KMS-11 (cell line): ENCODE data around the gene ICE2.

ENCODE experiments used
- H2AFZ ChIP-seq: fragments of 200-600 bp; sonication (generic); 2 replicates; pipeline ENCODE4 v1.6.1; 2016; ENCODE audit warnings: antibody characterized with exemption, mixed run types, low read depth
- H3K27ac ChIP-seq: fragments of 200-600 bp; sonication (generic); 2 replicates; pipeline ENCODE4 v1.6.1; 2016; ENCODE audit warnings: mild to moderate bottlenecking, mixed run types
- H3K27me3 ChIP-seq: fragments of 200-600 bp; sonication (generic); 2 replicates; pipeline ENCODE4 v1.6.1; 2017; ENCODE audit warnings: mild to moderate bottlenecking, low read depth, mixed run types, moderate library complexity; ENCODE audit not compliant: insufficient read depth
- H3K36me3 ChIP-seq: fragments of 200-600 bp; sonication (generic); 2 replicates; pipeline ENCODE4 v1.6.1; 2017; ENCODE audit warnings: mild to moderate bottlenecking, mixed run types; ENCODE audit not compliant: insufficient read depth
- H3K4me1 ChIP-seq: fragments of 200-600 bp; sonication (generic); 2 replicates; pipeline ENCODE4 v1.6.1; 2016; ENCODE audit warnings: mild to moderate bottlenecking, low read depth, mixed run types; ENCODE audit not compliant: poor library complexity, severe bottlenecking
- H3K4me2 ChIP-seq: fragments of 200-600 bp; sonication (generic); 2 replicates; pipeline ENCODE4 v1.7.0; 2016; ENCODE audit warnings: mild to moderate bottlenecking, mixed run types
- H3K4me3 ChIP-seq: fragments of 200-600 bp; sonication (generic); IDR thresholded peaks from 2 replicates; pipeline ENCODE4 v1.6.1; 2017; ENCODE audit warnings: low read depth, low read length, mixed read lengths; ENCODE audit not compliant: insufficient read depth
- H3K79me2 ChIP-seq: fragments of 200-600 bp; sonication (generic); 2 replicates; pipeline ENCODE4 v1.6.1; 2016; ENCODE audit warnings: low read depth, mixed run types; ENCODE audit not compliant: insufficient read depth
- H3K9ac ChIP-seq: fragments of 200-600 bp; sonication (generic); 2 replicates; pipeline ENCODE4 v1.6.1; 2016; ENCODE audit warnings: mild to moderate bottlenecking, mixed run types
- H4K20me1 ChIP-seq: fragments of 200-600 bp; sonication (generic); 2 replicates; pipeline ENCODE4 v1.6.1; 2016; ENCODE audit warnings: mild to moderate bottlenecking, mixed run types; ENCODE audit not compliant: insufficient read depth
- TF ChIP-seq, protein P1 (sequence below): fragments of 200-600 bp; sonication (generic); conservative IDR thresholded peaks from 2 replicates; pipeline ENCODE4 v1.6.1; 2017; ENCODE audit warnings: low read depth, mild to moderate bottlenecking, antibody characterized with exemption, low read length, moderate library complexity, mixed read lengths

Gene ICE2

DNA sequence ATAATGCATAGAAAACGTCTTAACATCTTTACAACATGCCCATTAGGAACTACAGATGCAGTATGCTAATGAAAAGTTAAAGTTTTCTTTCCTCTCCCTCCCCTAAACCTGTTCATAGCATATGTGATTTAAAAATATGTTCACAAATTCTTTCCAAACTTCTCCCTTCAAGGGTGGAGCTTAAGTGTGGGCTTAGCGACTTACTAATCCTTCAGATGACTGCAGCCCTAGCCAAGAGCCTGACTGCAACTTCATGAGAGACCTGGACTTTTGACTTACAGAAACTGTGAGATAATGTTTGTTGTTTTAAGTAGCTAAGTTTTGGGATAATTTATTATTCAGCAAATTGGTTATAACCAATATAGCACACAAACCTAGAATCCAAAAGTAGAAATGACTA lies 59.2 kb downstream of the ICE2 start:
- H3K4me2 ChIP-seq = no peak overlapping the region
- H3K36me3 ChIP-seq = no peaks in the 10 kb centered on the region
- TF ChIP-seq, protein P1, sequence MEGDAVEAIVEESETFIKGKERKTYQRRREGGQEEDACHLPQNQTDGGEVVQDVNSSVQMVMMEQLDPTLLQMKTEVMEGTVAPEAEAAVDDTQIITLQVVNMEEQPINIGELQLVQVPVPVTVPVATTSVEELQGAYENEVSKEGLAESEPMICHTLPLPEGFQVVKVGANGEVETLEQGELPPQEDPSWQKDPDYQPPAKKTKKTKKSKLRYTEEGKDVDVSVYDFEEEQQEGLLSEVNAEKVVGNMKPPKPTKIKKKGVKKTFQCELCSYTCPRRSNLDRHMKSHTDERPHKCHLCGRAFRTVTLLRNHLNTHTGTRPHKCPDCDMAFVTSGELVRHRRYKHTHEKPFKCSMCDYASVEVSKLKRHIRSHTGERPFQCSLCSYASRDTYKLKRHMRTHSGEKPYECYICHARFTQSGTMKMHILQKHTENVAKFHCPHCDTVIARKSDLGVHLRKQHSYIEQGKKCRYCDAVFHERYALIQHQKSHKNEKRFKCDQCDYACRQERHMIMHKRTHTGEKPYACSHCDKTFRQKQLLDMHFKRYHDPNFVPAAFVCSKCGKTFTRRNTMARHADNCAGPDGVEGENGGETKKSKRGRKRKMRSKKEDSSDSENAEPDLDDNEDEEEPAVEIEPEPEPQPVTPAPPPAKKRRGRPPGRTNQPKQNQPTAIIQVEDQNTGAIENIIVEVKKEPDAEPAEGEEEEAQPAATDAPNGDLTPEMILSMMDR = no peak
- H3K9ac ChIP-seq = no peak overlapping the region
- H4K20me1 ChIP-seq = no peaks in the 10 kb centered on the region
- H3K27me3 ChIP-seq = no peaks in the 10 kb centered on the region
- no peaks in the 10 kb centered on the region for H3K79me2 ChIP-seq
- no peak overlapping the region for H3K4me3 ChIP-seq
- H3K27ac ChIP-seq = no peak overlapping the region
- peaks cover 25% of the 10 kb centered on the region for H3K4me1 ChIP-seq
- H2AFZ ChIP-seq = no peak overlapping the region

DNA sequence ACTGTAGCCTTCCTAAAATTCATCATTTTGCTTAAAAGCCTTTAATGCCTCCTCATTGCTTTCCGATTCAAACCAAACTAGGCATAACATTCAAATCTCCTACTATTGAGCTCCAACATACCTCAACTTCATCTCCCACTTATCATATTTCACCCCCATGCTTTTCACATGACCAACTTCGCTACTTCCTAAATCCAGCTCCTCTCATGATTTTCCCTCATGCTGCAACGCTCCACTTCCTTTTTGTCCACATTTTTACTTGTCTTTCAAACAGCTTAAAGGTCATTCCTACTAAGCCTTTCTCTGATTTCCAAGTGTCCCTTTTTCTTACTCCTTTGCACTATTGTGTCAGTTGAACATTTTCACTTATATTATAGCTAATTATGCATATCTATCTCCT lies 60.8 kb downstream of the ICE2 start:
- no peak overlapping the region for H3K27ac ChIP-seq
- no peaks in the 10 kb centered on the region for H3K27me3 ChIP-seq
- H3K4me1 ChIP-seq = peaks cover 21% of the 10 kb centered on the region
- no peak overlapping the region for H3K4me2 ChIP-seq
- H4K20me1 ChIP-seq = no peaks in the 10 kb centered on the region
- H2AFZ ChIP-seq = no peak overlapping the region
- H3K79me2 ChIP-seq = no peaks in the 10 kb centered on the region
- TF ChIP-seq, protein P1 = no peak
- H3K9ac ChIP-seq = no peak overlapping the region
- no peaks in the 10 kb centered on the region for H3K36me3 ChIP-seq
- H3K4me3 ChIP-seq = no peak overlapping the region

DNA sequence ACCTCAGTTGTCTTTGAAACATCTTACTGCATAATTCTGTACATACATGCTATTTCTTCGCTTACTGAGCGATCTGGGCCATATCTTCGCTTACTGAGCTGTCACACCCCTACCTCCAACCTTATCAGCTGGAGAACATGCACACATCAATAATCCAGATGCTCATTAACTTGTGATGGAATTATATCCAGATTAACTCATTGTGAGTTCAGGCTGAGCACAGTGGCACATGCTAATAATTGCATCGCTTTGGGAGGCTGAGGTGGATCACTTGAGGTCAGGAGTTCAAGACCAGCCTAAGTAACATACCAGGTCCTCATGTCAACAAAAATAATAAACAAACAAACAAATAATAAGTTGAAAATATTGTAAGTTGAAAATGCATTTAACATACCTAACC lies 61.8 kb downstream of the ICE2 start:
- H3K9ac ChIP-seq = no peak overlapping the region
- no peak overlapping the region for H3K4me2 ChIP-seq
- H4K20me1 ChIP-seq = no peaks in the 10 kb centered on the region
- peaks cover 12% of the 10 kb centered on the region for H3K4me1 ChIP-seq
- TF ChIP-seq, protein P1 = no peak
- no peaks in the 10 kb centered on the region for H3K27me3 ChIP-seq
- no peaks in the 10 kb centered on the region for H3K79me2 ChIP-seq
- H3K27ac ChIP-seq = no peak overlapping the region
- no peak overlapping the region for H3K4me3 ChIP-seq
- H3K36me3 ChIP-seq = no peaks in the 10 kb centered on the region
- H2AFZ ChIP-seq = no peak overlapping the region

DNA sequence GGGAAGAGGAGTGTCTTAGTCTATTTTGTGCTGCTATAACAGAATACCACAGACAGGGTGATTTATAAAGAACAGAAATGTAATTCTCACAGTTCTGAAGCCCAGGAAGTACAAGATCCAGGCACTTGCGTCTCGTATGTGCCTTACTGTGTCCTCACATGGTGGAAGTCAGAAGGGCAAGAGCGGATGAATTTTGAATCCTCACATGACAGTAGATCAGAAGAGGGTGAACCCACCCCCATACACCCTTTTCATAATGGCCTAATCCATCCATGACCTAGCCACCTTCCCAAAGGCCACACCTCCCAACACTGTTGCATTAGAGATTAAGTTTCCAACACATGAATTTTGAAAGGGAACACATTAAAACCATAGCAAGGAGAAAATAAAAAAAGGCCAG lies 62.5 kb downstream of the ICE2 start:
- Histone ChIP-seq H3K4me2 (no peak overlapping the region), H3K27ac (no peak overlapping the region)

More for the DNA sequence above, 62.5 kb downstream of the ICE2 start:
- Histone ChIP-seq H3K4me1 (peaks cover 12% of the 10 kb centered on the region), H3K27me3 (no peaks in the 10 kb centered on the region), H3K4me3 (no peak overlapping the region), H4K20me1 (no peaks in the 10 kb centered on the region), H3K36me3 (no peaks in the 10 kb centered on the region), H3K9ac (no peak overlapping the region), H3K79me2 (no peaks in the 10 kb centered on the region), H2AFZ (no peak overlapping the region)
- TF ChIP-seq, protein P1 = no peak
